ENCODE results near the gene SMARCA2.

DNA sequence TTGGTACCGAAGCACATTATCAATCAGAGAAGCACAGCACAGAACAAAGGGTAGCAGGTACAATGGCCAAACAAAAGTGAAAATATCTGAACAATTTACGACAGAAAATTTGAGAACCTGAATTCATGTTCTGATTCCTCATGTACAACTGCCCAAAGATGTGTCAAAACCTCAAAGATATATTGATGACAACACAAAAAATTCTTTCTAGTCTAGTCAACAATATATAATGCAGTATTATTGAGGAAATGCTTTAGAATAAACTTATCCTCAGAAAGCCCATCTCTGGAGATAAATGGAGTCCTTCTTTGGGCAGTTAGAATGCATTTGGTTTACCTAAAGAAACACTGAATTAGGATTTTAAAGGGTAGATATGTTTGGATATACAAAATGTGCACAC lies 6.8 kb upstream of the SMARCA2 start:
- no peak for TF ChIP-seq YY1 (IDR thresholded peaks at IDR 0.05; ENCODE audit: insufficient read depth, insufficient read length)
- no peak for TF ChIP-seq ZNF274 (IDR thresholded peaks at IDR 0.05; ENCODE audit: low read depth, low read length)
- no peak for TF ChIP-seq SUZ12 (IDR thresholded peaks at IDR 0.05; ENCODE audit: extremely low read depth, insufficient read depth, insufficient read length)
